AML-193 (cell line): ENCODE measurements around the gene APBA2.

ENCODE experiments used
- DNase-seq, 2 experiments: peaks; one replicate each; lab custom pipeline; 2025; lab: John Stamatoyannopoulos, UW

Gene APBA2

GRCh38 chr15:28936081-28936480 lies 50.3 kb downstream of the APBA2 start:
- no peak for DNase-seq

- DNase-seq = no peak
Measured at GRCh38 chr15:28936481-28936881, 50.7 kb downstream of the APBA2 start.

GRCh38 chr15:28937271-28937670 lies 51.5 kb downstream of the APBA2 start:
- DNase-seq = no peak

GRCh38 chr15:28942046-28942445 lies 56.3 kb downstream of the APBA2 start:
- no peak for DNase-seq

GRCh38 chr15:28942571-28942970 lies 56.8 kb downstream of the APBA2 start:
- DNase-seq = no peak

GRCh38 chr15:28943146-28943545 lies 57.4 kb downstream of the APBA2 start:
- DNase-seq = no peak

GRCh38 chr15:28943611-28944230 lies 57.9 kb downstream of the APBA2 start:
- DNase-seq = no peak

- no peak for DNase-seq
Measured at GRCh38 chr15:28944286-28944685, 58.5 kb downstream of the APBA2 start.

- DNase-seq = no peak
Measured at GRCh38 chr15:28944696-28945300, 59.0 kb downstream of the APBA2 start.

- DNase-seq = no peak
Measured at GRCh38 chr15:28945626-28946230, 60.0 kb downstream of the APBA2 start.

- no peak for DNase-seq
Measured at GRCh38 chr15:28946803-28947202, 61.0 kb downstream of the APBA2 start.

GRCh38 chr15:28947221-28947674 lies 61.5 kb downstream of the APBA2 start:
- DNase-seq = no peak

- no peak for DNase-seq
Measured at GRCh38 chr15:28948036-28948435, 62.3 kb downstream of the APBA2 start.

- DNase-seq = no peak
Measured at GRCh38 chr15:28950916-28951315, 65.1 kb downstream of the APBA2 start.

- no peak for DNase-seq
Measured at GRCh38 chr15:28952666-28953491, 67.1 kb downstream of the APBA2 start.

GRCh38 chr15:28953573-28954195 lies 67.9 kb downstream of the APBA2 start:
- DNase-seq = no peak

GRCh38 chr15:28954466-28955159 lies 68.8 kb downstream of the APBA2 start:
- no peak for DNase-seq

- DNase-seq = peak; percentile 59
Measured at GRCh38 chr15:28955160-28955992, 69.6 kb downstream of the APBA2 start.

- DNase-seq = peak in 1 of 2 experiments; percentile 4
Measured at GRCh38 chr15:28955993-28956421, 70.2 kb downstream of the APBA2 start.

- no peak for DNase-seq
Measured at GRCh38 chr15:28956491-28956890, 70.7 kb downstream of the APBA2 start.
